IPS DF 6.9 (cell line): ENCODE data around the gene ZNF219.

ENCODE experiments used
- DNase-seq: peaks from one replicate; pipeline ENCODE4 v3.0.0-alpha.2; 2013; ENCODE audit warnings: low read depth, low spot score
- H3K27ac ChIP-seq: one replicate; pipeline ENCODE4 v1.5.1; 2013; ENCODE audit warnings: low read length, control low read depth
- H3K27me3 ChIP-seq: 2 replicates; pipeline ENCODE4 v1.6.1; 2013; ENCODE audit warnings: mild to moderate bottlenecking, low read length; ENCODE audit not compliant: control insufficient read depth, insufficient read depth
- H3K36me3 ChIP-seq: 2 replicates; pipeline ENCODE4 v1.6.1; 2013; ENCODE audit warnings: low read length; ENCODE audit not compliant: control insufficient read depth, insufficient read depth
- H3K4me1 ChIP-seq: 2 replicates; pipeline ENCODE4 v1.6.1; 2013; ENCODE audit warnings: low read length; ENCODE audit not compliant: control insufficient read depth, insufficient read depth
- H3K4me3 ChIP-seq: 2 replicates; pipeline ENCODE4 v1.5.1; 2013; ENCODE audit warnings: mild to moderate bottlenecking, low read length
- H3K9me3 ChIP-seq: 2 replicates; pipeline ENCODE4 v1.6.1; 2013; ENCODE audit warnings: low read length, inconsistent platforms; ENCODE audit not compliant: control insufficient read depth, insufficient read depth
- WGBS: extraction: QIAGEN DNeasy Blood & Tissue Kit; methylation state at CpG from one replicate; pipeline ENCODE4 v1.1.7; 2013; ENCODE audit warnings: mixed read lengths, missing lambda C conversion rate; ENCODE audit not compliant: insufficient read length, insufficient coverage; 5-methylcytosine and 5-hydroxymethylcytosine counted together

The ZNF219 gene

DNA sequence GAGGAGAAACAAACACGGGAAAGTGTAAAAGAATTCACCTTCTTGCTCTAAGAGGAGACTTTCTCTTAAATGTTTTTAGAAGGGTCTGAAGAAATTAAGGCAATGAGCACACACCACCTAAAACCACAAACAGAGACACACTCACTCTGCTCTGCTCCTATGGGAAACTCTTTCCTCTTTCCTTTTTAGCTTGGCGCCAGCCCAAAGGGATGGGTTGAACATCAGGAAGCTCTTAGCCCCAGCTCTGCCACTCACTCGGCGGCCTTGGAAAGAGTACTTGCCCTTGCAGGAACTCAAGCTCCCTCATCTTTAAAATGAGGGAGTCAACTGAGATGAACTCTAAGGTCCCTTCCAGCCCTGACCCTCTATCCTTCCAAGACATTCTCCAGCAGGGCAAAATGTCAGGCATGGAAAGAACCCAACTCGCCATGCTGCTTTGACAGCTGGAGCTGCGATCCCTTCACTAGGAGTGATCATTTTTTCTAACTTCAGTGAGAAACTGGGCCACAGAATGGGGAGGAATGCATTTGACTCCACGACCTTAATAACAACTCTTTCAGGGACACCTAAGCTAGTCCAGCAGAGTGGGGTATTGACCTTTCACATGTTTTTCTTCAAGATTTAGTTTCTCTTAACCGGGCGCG is 41.8 kb downstream of the ZNF219 start:
- Histone ChIP-seq H3K9me3 (no peaks in the 10 kb centered on the region), H3K4me3 (no peak overlapping the region), H3K27ac (no peak overlapping the region), H3K36me3 (no peaks in the 10 kb centered on the region), H3K27me3 (no peaks in the 10 kb centered on the region), H3K4me1 (0 out of 2 replicates have a peak, but pooled peaks cover 1% of the 10 kb centered on the region)
- no peak for DNase-seq
- no CpG with 5 or more reads among the region's 10 CpGs for WGBS

DNA sequence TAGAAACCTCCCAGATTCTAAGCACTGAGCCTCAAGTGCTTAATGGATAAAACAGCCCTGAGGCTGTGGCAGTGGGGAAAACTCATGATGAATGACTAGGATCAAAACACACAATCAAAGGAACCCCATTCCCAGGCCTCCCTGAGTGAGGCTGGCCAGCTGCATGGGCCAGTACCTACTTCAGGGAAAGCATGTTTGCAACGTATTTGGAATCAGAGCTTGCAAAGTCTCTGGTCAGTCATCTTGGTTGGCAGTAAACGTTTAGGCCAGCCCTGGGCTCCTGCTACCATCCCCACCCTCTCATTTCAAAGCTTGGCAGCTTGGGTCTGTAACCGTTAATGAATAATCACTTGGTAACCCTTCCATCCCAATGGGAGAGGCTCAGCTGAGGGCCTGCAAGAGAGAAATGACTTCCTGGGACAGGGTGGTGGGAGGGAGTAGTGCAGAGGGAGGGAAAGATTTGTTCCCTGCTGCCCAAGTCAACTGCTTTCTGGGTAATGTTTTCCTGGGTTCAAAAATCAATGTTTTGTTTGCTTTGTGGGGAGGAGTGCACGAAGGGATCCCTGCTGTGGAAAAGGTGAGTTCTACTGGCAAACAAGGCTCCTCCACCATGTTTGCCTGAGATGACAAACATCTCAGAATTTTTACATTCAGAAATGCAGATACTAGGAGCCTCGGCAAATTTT is 42.9 kb downstream of the ZNF219 start:
- H3K4me1 ChIP-seq: 0 out of 2 replicates have a peak, but pooled peaks cover 1% of the 10 kb centered on the region
- DNase-seq: no peak
- no peaks in the 10 kb centered on the region for H3K36me3 ChIP-seq
- H3K27me3 ChIP-seq: no peaks in the 10 kb centered on the region
- no peak overlapping the region for H3K4me3 ChIP-seq
- no peak overlapping the region for H3K27ac ChIP-seq
- WGBS: no CpG with 5 or more reads among the region's 5 CpGs
- no peaks in the 10 kb centered on the region for H3K9me3 ChIP-seq

DNA sequence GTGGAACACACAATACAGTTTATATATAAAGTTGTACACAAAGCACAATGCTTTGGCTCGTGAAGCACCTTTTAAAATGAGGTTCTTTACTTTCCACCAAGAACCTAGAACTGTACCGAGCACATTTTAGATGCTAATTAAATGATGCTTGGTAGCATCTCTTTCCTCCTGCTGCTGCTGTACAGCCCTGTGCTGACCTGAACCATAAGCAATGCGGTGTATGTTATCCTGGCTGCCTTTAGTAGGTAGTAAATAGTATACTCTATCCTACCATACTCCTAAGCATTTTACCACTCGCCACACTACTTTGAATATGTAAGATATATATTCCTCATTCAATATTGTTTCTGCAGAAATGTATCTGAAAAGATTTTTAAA is 43.7 kb downstream of the ZNF219 start:
- H3K36me3 ChIP-seq: no peaks in the 10 kb centered on the region
- no peak overlapping the region for H3K4me3 ChIP-seq
- WGBS: no CpG with 5 or more reads among the region's 4 CpGs
- H3K27ac ChIP-seq: no peak overlapping the region
- DNase-seq: no peak
- no peaks in the 10 kb centered on the region for H3K9me3 ChIP-seq
- no peaks in the 10 kb centered on the region for H3K27me3 ChIP-seq
- H3K4me1 ChIP-seq: 0 out of 2 replicates have a peak, but pooled peaks cover 1% of the 10 kb centered on the region

DNA sequence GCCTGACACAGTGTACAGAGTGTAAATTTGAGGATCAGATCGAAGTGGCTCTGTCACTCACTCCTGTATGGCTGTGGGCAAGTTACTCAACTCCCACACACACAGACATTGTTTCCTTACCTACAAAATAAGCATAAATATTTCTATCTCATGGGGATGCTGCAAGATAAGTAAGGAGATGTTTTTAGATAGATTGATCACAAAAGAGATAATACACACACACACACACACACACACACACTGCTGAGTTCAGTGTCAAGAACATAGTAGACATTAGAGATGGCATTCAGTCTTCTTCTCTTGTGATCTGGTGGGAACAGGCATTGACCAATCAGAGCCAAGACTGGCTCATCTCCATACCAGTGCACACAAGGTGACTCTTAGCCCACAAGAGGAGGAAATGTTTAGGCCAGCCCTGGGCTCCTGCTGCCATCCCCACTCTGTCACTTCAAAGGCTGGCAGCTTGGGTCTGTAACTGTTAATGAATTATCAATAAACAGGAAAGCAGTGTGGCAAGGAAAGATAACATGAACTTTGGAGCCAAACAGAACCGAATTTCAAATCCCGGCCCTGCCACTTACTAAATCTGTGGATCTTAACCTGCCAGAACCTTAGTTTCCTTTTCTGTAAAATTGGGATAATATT is 44.2 kb downstream of the ZNF219 start:
- WGBS: no CpG with 5 or more reads among the region's 3 CpGs
- Histone ChIP-seq H3K9me3 (no peaks in the 10 kb centered on the region), H3K36me3 (no peaks in the 10 kb centered on the region), H3K27ac (no peak overlapping the region), H3K4me3 (no peak overlapping the region), H3K27me3 (no peaks in the 10 kb centered on the region), H3K4me1 (0 out of 2 replicates have a peak, but pooled peaks cover 1% of the 10 kb centered on the region)
- no peak for DNase-seq

DNA sequence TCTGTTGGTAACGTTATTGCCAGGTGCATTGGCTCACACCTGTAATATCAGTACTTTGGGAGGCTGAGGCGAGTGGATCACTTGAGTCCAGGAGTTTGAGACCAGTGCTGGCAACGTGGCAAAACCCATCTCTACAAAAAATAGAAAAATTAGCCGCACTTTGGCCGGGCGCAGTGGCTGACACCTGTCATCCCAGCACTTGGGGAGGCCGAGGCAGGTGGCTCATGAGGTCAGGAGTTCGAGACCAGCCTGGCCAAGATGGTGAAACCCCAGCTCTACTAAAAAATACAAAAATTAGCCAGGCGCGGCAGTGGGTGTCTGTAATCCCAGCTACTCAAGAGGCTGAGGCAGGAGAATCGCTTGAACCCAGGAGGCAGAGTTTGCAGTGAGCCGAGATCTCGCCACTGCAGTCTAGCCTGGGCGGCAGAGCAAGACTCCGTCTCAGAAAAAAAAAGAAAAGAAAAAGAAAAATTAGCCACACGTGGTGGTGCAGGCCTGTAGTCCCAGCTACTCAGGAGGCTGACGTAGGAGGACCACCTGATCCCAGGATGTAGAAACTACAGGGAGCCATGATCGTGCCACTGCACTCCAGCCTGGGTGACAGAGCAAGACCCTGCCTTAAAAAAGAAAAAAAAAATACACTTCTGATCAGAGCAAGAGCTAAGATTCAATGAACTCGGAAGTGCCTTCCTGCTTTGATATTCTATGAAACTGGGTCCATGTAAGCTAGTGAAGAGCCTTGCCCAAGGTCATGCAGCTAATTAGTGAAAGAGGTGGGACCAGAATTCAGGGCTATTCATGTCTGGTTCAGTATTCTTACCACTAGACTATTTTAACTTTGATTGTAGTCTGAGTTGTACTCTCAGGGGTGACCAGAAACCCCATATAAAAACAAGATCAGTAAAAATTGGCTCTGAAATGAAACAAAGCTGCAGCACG is 45.0 kb downstream of the ZNF219 start:
- WGBS: no CpG with 5 or more reads among the region's 20 CpGs
- H3K9me3 ChIP-seq: no peaks in the 10 kb centered on the region
- DNase-seq: no peak
- H3K36me3 ChIP-seq: no peaks in the 10 kb centered on the region
- no peak overlapping the region for H3K27ac ChIP-seq
- 0 out of 2 replicates have a peak, but pooled peaks cover 1% of the 10 kb centered on the region for H3K4me1 ChIP-seq
- H3K27me3 ChIP-seq: no peaks in the 10 kb centered on the region
- H3K4me3 ChIP-seq: no peak overlapping the region

DNA sequence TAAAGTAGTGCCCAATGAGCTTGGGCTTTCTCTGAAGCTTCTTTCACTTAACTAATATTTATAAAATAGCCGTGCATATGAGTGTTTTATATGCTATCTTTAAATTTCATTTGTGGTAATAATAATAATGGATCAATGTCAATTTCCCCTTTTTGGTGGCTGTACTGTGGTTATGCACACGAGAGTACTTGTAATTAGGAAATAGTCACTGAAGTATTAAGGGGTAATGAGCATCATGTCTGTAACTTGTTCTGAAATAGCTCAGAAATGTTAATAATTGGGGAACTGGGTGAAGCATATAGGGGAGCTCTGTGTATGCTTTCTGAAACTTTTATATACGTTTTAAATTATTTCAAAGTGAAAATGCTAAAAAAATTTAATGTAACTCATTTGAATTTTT is 47.9 kb downstream of the ZNF219 start:
- H3K4me3 ChIP-seq: no peak overlapping the region
- H3K27me3 ChIP-seq: no peaks in the 10 kb centered on the region
- no peaks in the 10 kb centered on the region for H3K4me1 ChIP-seq
- no peak overlapping the region for H3K27ac ChIP-seq
- H3K9me3 ChIP-seq: no peaks in the 10 kb centered on the region
- no CpG with 5 or more reads among the region's 3 CpGs for WGBS
- no peak for DNase-seq
- no peaks in the 10 kb centered on the region for H3K36me3 ChIP-seq

DNA sequence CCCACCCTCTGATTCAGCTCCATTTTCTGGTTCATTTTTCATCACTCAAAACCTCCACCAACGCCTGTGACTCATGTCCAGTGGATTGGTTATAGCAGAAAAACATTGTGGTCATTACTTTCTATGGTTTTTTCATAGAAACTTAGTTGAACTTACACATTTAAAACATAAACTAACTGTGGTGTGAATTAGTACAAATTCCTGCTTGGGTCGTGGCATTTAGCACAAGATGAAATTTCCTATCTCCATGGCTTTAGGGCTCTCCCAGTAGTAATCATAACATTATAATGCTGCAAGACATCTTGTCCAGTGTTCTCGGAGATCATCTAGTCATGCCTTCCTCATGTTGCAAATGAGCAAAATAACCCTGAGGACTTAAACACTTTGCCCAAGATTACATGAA is 49.2 kb downstream of the ZNF219 start:
- Histone ChIP-seq H3K27me3 (no peaks in the 10 kb centered on the region), H3K9me3 (no peaks in the 10 kb centered on the region), H3K4me1 (no peaks in the 10 kb centered on the region), H3K27ac (no peak overlapping the region), H3K36me3 (no peaks in the 10 kb centered on the region), H3K4me3 (no peak overlapping the region)
- DNase-seq: no peak
- no CpG with 5 or more reads among the region's 3 CpGs for WGBS

DNA sequence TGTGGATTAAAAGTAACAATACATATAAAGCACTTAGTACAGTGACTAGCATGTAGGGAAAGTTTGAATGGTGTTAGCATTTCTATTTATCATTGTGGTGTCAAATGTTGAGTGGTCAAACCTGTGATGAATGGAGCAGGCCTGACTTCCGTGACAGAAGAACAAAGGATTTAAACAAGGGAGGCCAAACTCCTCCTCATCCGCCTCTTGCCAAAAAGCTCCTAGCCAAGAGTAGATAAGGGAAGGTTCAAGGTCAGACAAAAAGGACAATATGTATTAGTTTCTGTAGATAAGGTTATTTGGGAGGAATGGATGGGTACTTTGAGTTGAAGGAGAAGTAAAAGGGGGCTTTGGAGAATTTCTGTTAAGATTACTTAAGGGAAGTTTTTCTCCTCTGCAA is 49.8 kb downstream of the ZNF219 start:
- Histone ChIP-seq H3K4me1 (no peaks in the 10 kb centered on the region), H3K27me3 (no peaks in the 10 kb centered on the region), H3K36me3 (no peaks in the 10 kb centered on the region), H3K9me3 (no peaks in the 10 kb centered on the region), H3K4me3 (no peak overlapping the region), H3K27ac (no peak overlapping the region)
- DNase-seq: no peak
- WGBS: no CpG with 5 or more reads among the region's 2 CpGs

DNA sequence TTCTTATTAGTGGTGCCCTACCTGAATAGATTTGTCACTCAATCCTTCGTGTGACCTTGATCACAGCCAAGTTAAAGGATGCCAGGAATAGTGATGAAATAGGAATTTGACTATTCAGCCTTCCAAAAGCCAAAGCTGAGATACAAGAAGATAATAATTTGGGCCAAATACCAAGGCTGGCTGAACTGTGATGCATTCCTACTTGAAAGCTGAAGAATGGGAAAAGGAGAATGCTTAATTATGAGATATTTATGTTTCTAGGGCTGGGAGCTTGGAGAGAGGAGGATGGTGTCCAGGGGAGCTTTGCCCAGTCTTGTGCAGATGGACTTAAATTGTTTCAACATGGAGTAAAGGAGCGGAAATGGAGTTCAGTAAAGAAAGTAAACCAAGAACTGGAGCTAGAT is 51.1 kb downstream of the ZNF219 start:
- no CpG with 5 or more reads among the region's 2 CpGs for WGBS
- Histone ChIP-seq H3K4me1 (no peaks in the 10 kb centered on the region), H3K36me3 (no peaks in the 10 kb centered on the region), H3K27me3 (no peaks in the 10 kb centered on the region), H3K27ac (no peak overlapping the region), H3K4me3 (no peak overlapping the region), H3K9me3 (no peaks in the 10 kb centered on the region)
- no peak for DNase-seq
